Fibroblast of lung (primary cell): ENCODE data around the gene MAGI2.

Experiments used
- EZH2 ChIP-seq: IDR thresholded peaks from 2 replicates; pipeline ENCODE4 v1.5.1; 2012; ENCODE audit warnings: low read length, control low read depth, mild to moderate bottlenecking; ENCODE audit errors: missing control alignments
- TF ChIP-seq, protein P1 (sequence below), 2 donors: IDR thresholded peaks in 1 of 2; conservative IDR thresholded peaks in 1 of 2; 1 replicate in 1 of 2; 2 replicates in 1 of 2; pipeline ENCODE4 v1.5.1; 2011 to 2012; ENCODE audit warnings: low read length in 2 of 2, control low read depth in 1 of 2, inconsistent platforms in 1 of 2, low read depth in 1 of 2, mild to moderate bottlenecking in 1 of 2

DNA sequence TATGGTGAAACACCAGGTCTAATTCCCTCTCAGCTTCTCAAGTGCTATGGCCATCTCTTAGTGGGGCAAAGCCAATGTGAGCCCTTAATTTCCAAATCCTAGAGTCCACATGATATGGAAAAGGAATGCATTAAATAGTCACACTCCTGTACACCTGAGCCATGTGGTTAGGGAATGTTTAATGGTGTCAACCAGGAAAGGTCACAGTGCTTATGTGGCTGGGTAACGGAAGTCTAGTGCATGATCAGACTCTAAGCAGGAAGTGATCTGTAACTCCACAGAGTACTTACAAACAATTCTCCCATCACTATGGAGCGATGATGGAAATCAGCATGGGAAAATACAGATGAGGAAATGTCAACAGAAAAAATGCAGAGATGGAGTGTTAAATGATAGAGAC lies 148.8 kb downstream of the MAGI2 start:
- TF ChIP-seq, protein P1, sequence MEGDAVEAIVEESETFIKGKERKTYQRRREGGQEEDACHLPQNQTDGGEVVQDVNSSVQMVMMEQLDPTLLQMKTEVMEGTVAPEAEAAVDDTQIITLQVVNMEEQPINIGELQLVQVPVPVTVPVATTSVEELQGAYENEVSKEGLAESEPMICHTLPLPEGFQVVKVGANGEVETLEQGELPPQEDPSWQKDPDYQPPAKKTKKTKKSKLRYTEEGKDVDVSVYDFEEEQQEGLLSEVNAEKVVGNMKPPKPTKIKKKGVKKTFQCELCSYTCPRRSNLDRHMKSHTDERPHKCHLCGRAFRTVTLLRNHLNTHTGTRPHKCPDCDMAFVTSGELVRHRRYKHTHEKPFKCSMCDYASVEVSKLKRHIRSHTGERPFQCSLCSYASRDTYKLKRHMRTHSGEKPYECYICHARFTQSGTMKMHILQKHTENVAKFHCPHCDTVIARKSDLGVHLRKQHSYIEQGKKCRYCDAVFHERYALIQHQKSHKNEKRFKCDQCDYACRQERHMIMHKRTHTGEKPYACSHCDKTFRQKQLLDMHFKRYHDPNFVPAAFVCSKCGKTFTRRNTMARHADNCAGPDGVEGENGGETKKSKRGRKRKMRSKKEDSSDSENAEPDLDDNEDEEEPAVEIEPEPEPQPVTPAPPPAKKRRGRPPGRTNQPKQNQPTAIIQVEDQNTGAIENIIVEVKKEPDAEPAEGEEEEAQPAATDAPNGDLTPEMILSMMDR (conservative IDR thresholded peaks at IDR 0.05 in 1 of 2, IDR thresholded peaks at IDR 0.05 in 1 of 2; ENCODE audit: low read depth in 1 of 2, low read length in 2 of 2), result no peak
- TF ChIP-seq EZH2, result no peak
